GM19438 (cell line): ENCODE measurements around the gene C1QTNF3.
"Not testable (repeated sequence)": the region's sequence is repeated elsewhere in the genome, so short reads cannot be mapped to it uniquely, and the experiment has no call there.

Experiments
- ATAC-seq: cut with Tn5 transposase; IDR thresholded peaks from one replicate; pipeline ENCODE4 v1.9.1; 2021; ENCODE audit warnings: low read depth; ENCODE audit not compliant: unreplicated experiment

Gene C1QTNF3

GRCh38 chr5:34053133-34053532 is 10.1 kb upstream of the C1QTNF3 start:
- no peak for ATAC-seq

GRCh38 chr5:34051374-34051980 is 8.5 kb upstream of the C1QTNF3 start:
- no peak for ATAC-seq

DNA sequence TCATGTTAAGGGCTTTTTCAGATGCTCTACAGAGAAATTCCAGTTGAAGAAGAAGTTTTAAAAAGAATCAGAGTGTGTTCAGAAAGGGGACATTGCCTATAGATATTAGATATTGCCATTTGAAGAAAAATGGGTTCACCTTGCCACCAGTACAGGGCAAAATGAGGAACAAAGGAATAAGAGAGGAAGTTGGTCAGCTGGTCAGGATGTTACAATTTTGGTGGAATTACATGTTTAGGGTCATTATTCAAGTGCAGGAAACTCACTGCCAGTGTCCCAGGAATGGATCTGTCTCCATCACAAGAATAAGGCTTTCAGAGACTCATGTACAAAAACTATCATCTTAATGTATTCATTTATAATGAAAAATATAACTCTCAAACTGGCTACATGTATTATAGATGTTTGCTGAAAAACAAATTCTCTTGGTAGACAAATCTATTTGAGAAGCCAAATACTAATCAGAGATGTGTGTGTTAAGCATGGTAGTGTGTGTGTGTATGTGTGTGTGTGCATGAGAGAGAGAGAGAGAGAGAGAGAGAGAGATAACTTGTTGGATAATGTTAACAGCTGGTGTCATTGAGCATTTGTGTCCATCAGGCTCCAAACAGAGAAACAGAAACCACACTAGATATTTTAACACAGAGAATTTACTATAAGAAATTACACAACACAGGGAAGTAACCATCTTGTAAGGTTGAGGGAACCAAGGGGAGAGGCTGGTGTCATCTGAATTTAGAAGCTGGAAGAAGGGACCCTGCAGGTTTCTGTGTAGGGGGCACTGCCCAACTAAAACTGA is 5.0 kb upstream of the C1QTNF3 start:
- no peak for ATAC-seq

- ATAC-seq = no peak
Measured at GRCh38 chr5:34047143-34047542, 4.1 kb upstream of the C1QTNF3 start.

DNA sequence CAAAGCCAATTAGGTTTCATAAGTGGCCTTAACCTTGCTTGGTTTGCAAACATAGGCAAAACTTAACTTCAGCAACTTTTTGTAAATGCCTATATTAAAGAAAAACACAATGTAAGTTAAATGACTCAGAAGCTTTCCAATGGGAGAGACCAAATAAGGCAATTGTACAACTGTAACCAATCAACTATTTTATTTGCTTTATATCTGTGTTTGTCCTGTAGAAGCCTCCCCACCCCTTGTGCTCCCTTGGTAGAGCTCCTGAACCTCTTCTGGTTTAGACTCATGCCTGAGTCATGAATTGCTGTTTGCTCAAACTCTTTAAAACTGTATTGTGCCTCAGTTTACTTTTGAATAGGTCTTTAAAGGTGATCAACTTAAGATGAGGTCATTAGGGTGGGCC is 3.0 kb upstream of the C1QTNF3 start:
- no peak for ATAC-seq

- ATAC-seq = no peak
Measured at GRCh38 chr5:34045023-34045422, 2.0 kb upstream of the C1QTNF3 start.

DNA sequence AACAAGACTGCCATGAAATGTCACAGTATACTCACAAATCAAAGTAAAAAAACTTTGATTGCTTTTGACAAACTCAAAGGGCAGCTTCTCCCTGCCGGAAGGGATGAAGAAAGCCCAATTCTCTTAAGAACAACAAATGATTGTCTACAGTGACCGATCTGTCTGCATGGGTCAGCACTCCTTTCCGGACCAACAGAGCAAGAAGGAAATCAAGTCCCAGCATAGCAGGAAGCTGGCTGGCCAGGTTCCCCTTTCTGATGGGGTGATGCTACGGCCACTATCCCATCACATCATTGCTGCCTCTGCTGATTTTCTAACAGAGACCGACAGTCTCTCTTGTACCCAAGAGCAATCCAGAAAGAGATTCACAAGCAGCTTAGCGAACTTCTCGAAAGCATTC is 692 bp downstream of the C1QTNF3 start:
- ATAC-seq = no peak

DNA sequence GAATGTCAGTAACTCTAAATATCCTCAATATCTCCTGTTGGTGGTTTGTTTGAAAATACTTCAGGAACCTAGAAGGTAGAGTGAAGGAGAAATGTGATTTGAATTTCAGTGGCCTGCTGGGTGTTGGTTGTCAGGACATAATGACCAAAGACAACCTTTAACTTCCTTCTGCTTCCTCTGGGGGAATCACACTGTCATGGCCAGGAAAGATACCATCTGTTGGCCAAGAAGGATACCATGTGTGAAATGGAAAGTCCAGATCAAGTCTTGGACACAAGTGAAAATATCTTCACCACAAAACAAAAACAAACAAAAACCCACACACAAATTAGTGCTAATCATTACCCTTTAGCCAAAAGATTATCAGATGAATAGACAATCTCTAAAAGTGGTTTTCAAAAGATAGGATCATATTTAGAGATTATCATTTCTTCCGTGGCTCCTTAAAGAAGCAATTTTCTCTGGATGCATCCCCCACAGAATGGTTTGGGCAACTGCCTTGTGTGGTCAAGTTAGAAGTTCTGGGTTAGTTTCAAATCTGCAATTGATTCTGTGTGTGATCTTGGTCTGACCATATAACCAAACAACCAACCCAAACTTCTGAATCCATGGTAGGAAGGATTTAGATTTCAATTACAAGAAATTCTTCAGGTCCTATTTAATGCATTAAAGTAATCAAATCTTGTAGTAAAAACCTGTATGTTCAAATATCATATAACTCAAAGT is 1.6 kb downstream of the C1QTNF3 start:
- no peak for ATAC-seq

- ATAC-seq = no peak
Measured at GRCh38 chr5:34040472-34040871, 2.5 kb downstream of the C1QTNF3 start.

- ATAC-seq = no peak
Measured at GRCh38 chr5:34039398-34040157, 3.4 kb downstream of the C1QTNF3 start.

- no peak for ATAC-seq
Measured at GRCh38 chr5:34038838-34039237, 4.2 kb downstream of the C1QTNF3 start.

GRCh38 chr5:34038390-34038789 is 4.6 kb downstream of the C1QTNF3 start:
- no peak for ATAC-seq

- no peak for ATAC-seq
Measured at GRCh38 chr5:34037726-34038125, 5.3 kb downstream of the C1QTNF3 start.

DNA sequence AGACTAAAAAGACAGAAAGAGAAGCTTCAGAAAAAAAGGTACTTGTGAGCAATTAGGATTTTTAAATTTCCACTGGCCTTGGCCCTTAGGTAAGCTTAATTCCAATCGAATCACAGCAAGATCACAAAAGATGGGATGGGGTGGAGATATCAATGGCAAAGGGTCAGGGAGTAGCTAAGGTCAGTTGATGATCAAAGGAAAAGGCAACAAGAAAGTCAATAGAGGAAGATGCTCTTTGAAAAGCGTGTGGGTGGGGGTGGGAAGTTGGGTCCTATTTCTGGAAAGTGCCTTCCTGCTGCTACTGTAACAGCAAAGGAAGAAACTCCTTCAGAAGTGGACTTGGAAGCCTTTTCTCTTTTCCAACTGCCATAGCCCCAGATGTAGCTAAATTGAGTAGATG is 7.3 kb downstream of the C1QTNF3 start:
- ATAC-seq = no peak

DNA sequence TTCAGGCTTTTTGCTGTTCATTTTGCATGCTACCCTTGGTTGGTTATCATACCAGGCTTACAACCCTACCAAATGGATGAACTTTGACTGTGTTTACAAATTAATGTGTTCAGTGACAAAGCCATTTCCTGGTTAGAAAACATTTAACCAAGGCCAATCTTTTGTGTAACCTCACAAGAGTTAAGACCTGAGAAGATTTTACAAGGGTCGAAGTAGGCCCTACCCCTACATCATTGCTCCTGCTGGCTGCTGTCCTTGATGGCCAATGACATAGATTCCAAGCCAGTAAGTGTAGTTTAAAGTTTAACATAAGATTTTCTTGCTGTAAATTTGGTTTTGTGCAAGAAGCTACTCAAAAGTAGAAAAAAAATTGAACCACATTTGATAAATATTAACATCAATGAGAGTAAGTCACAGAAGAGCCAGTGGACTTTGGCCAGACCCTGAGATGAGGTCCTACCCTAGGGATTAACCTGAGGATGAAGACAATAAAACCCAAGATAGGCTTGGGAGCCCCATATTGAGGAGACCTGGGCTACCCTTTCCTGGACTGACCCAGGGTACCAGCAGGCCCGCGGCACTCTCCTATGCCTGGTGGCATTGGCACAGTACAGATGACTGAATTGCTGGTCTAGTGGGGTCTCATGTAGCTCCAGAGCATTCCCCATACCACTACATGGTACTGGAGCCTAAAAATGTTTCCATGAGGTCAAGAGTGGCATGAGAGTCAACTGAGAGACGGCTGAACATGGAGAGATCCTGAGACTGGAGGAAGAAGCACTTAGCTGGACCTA is 8.3 kb downstream of the C1QTNF3 start:
- peak; percentile 77 for ATAC-seq

GRCh38 chr5:34031966-34032365 is 11.0 kb downstream of the C1QTNF3 start:
- ATAC-seq = no peak

GRCh38 chr5:34031117-34031516 is 11.9 kb downstream of the C1QTNF3 start:
- ATAC-seq = no peak

- not testable (repeated sequence) for ATAC-seq
Measured at GRCh38 chr5:34030585-34030984, 12.4 kb downstream of the C1QTNF3 start.

DNA sequence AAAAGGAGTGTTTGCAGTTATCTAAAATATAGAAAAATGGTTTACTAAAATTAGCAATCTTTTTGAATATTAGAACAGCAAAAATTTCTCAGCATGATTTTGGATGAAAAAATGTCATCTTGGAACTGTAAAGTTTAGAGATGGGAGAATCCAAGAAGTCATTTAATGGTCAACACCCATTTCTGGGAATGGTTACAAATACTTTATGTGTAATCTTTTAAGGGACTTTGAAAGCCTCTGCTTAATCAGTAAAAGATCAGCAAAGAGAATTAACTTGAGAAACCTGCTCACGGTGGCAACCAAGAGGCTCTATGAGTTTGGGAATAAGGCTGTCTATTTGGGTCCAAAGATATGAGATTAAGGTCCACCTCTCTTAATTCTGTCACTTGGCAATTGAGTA is 13.0 kb downstream of the C1QTNF3 start:
- ATAC-seq = no peak

- ATAC-seq = no peak
Measured at GRCh38 chr5:34028349-34028748, 14.7 kb downstream of the C1QTNF3 start.
